Liver (tissue), 9 donors: ENCODE results near the gene AGPAT3. TPM values are rescaled to one million over a fixed set of nuclear protein-coding genes. Genes with fewer than 3 reads are reported as not detected.

Experiments used
- DNase-seq: peaks from one replicate; pipeline ENCODE4 v3.0.0-alpha.2; 2017; ENCODE audit warnings: low spot score
- H3K27ac ChIP-seq, 2 donors: one replicate each; pipeline ENCODE4 v1.7.0; 2013; ENCODE audit warnings: inconsistent platforms in 2 of 2, low read length in 2 of 2, control low read depth in 1 of 2, low read depth in 1 of 2, mild to moderate bottlenecking in 1 of 2
- H3K27me3 ChIP-seq, 4 donors: one replicate each; pipeline versions ENCODE4 v1.6.1 to v1.7.0; 2013; ENCODE audit warnings: low read length in 3 of 4, inconsistent platforms in 1 of 4, mild to moderate bottlenecking in 1 of 4, moderate library complexity in 1 of 4; ENCODE audit not compliant: control insufficient read depth in 4 of 4, insufficient read depth in 4 of 4
- H3K36me3 ChIP-seq, 4 donors: one replicate each; pipeline versions ENCODE4 v1.6.1 to v1.7.0; 2013; ENCODE audit warnings: low read length in 3 of 4, mild to moderate bottlenecking in 3 of 4, low read depth in 1 of 4, moderate library complexity in 1 of 4; ENCODE audit not compliant: control insufficient read depth in 4 of 4, insufficient read depth in 3 of 4
- H3K4me1 ChIP-seq, 4 donors: one replicate each; pipeline versions ENCODE4 v1.6.1 to v1.7.0; 2013; ENCODE audit warnings: low read length in 3 of 4, mild to moderate bottlenecking in 3 of 4, moderate library complexity in 1 of 4; ENCODE audit not compliant: control insufficient read depth in 4 of 4, insufficient read depth in 4 of 4
- H3K4me3 ChIP-seq, 3 donors: one replicate each; pipeline versions ENCODE4 v1.6.1 to v1.7.0; 2013; ENCODE audit warnings: low read length in 3 of 3, control low read depth in 1 of 3, low read depth in 1 of 3, mild to moderate bottlenecking in 1 of 3
- H3K9ac ChIP-seq, 2 donors: one replicate each; pipeline ENCODE4 v1.7.0; 2013; ENCODE audit warnings: low read length in 2 of 2, mild to moderate bottlenecking in 2 of 2, moderate library complexity in 2 of 2, control low read depth in 1 of 2, low read depth in 1 of 2
- H3K9me3 ChIP-seq, 4 donors: one replicate each; pipeline versions ENCODE4 v1.6.1 to v1.7.0; 2013; ENCODE audit warnings: low read length in 3 of 4; ENCODE audit not compliant: control insufficient read depth in 4 of 4
- ATF3 ChIP-seq: IDR thresholded peaks from 2 replicates; pipeline ENCODE4 v1.6.1; 2016; ENCODE audit warnings: antibody characterized with exemption
- CTCF ChIP-seq: fragments of 150-350 bp; IDR thresholded peaks from 2 replicates; pipeline ENCODE4 v1.5.1; 2017; ENCODE audit warnings: improper control_type of control experiment, low read depth, low read length; ENCODE audit not compliant: missing input control
- EGR1 ChIP-seq, 2 donors: IDR thresholded peaks; 2 replicates each; pipeline ENCODE4 v1.6.1; 2016 to 2018; ENCODE audit warnings: antibody characterized with exemption in 2 of 2, low read depth in 2 of 2
- FOXA1 ChIP-seq: IDR thresholded peaks from 2 replicates; pipeline ENCODE4 v1.6.1; 2016; ENCODE audit warnings: antibody characterized with exemption
- FOXA2 ChIP-seq: IDR thresholded peaks from 2 replicates; pipeline ENCODE4 v1.6.1; 2016; ENCODE audit warnings: antibody characterized with exemption
- GABPA ChIP-seq, 2 donors: IDR thresholded peaks in 1 of 2; conservative IDR thresholded peaks in 1 of 2; 2 replicates each; pipeline ENCODE4 v1.6.1; 2016; ENCODE audit warnings: antibody characterized with exemption in 2 of 2, mild to moderate bottlenecking in 1 of 2, moderate library complexity in 1 of 2
- HNF4A ChIP-seq, 2 donors: conservative IDR thresholded peaks; 2 replicates each; pipeline ENCODE4 v1.6.1; 2016; ENCODE audit warnings: antibody characterized with exemption in 2 of 2, mild to moderate bottlenecking in 2 of 2
- HNF4G ChIP-seq: IDR thresholded peaks from 2 replicates; pipeline ENCODE4 v1.6.1; 2016; ENCODE audit warnings: antibody characterized with exemption
- JUND ChIP-seq, 2 donors: IDR thresholded peaks; 2 replicates each; pipeline ENCODE4 v1.6.1; 2016; ENCODE audit warnings: antibody characterized with exemption in 2 of 2
- MAX ChIP-seq: IDR thresholded peaks from 2 replicates; pipeline ENCODE4 v1.6.1; 2016; ENCODE audit warnings: antibody characterized with exemption
- NR2F2 ChIP-seq: IDR thresholded peaks from 2 replicates; pipeline ENCODE4 v1.6.1; 2016; ENCODE audit warnings: antibody characterized with exemption
- RAD21 ChIP-seq, 2 donors: IDR thresholded peaks; 2 replicates each; pipeline ENCODE4 v1.6.1; 2016; ENCODE audit warnings: antibody characterized with exemption in 2 of 2, mild to moderate bottlenecking in 2 of 2
- REST ChIP-seq: IDR thresholded peaks from 2 replicates; pipeline ENCODE4 v1.6.1; 2016; ENCODE audit warnings: antibody characterized with exemption, mild to moderate bottlenecking
- RXRA ChIP-seq, 2 donors: IDR thresholded peaks; 2 replicates each; pipeline ENCODE4 v1.6.1; 2017 to 2018; ENCODE audit warnings: antibody characterized with exemption in 2 of 2, mild to moderate bottlenecking in 1 of 2
- SP1 ChIP-seq: IDR thresholded peaks from 2 replicates; pipeline ENCODE4 v1.6.1; 2018; ENCODE audit warnings: antibody characterized with exemption, mild to moderate bottlenecking
- TAF1 ChIP-seq: conservative IDR thresholded peaks from 2 replicates; pipeline ENCODE4 v1.6.1; 2016; ENCODE audit warnings: antibody characterized with exemption, mild to moderate bottlenecking
- YY1 ChIP-seq: IDR thresholded peaks from 2 replicates; pipeline ENCODE4 v1.6.1; 2016; ENCODE audit warnings: antibody characterized with exemption, mild to moderate bottlenecking
- ZBTB33 ChIP-seq: IDR thresholded peaks from 2 replicates; pipeline ENCODE4 v1.6.1; 2016; ENCODE audit warnings: antibody characterized with exemption
- WGBS: extraction: QIAGEN DNeasy Blood & Tissue Kit; methylation state at CpG from one replicate; pipeline ENCODE4 v1.1.7; 2013; 5-methylcytosine and 5-hydroxymethylcytosine counted together
- polyA plus RNA-seq, 2 donors: library from polyadenylated mRNA; stranded (reverse) in 1 of 2; unstranded in 1 of 2; fragments of 200-250 nt in 1 of 2; fragments of >200 nt in 1 of 2; fragmentation: Nextera tagmentation in 1 of 2; extraction: Ambion mirVana in 1 of 2; gene quantifications; one replicate each; pipeline versions ENCODE4 v1.2.1 to v1.2.3, GENCODE V29; 2013 to 2015
- total RNA-seq, 2 donors: library from RNA; depleted of rRNA; stranded (reverse); fragments of >200 nt; gene quantifications; one replicate each; pipeline ENCODE4 v1.2.3, GENCODE V29; 2014
- donor health status: healthy.
- donor health status: healthy.
- donor health status: healthy.
- donor health status: healthy.
- donor health status: healthy.

AGPAT3 gene
- total and polyA plus RNA-seq, 4 donors = 32.3 to 148 (median 59.8) TPM

GRCh38 chr21:43916076-43916475 lies 51.1 kb downstream of the AGPAT3 start:
- Histone ChIP-seq H3K27me3 (no peaks in the 10 kb centered on the region), H3K27ac (no peak overlapping the region), H3K36me3 (no peaks in the 10 kb centered on the region), H3K9me3 (no peaks in the 10 kb centered on the region), H3K9ac (no peak overlapping the region), H3K4me3 (no peak overlapping the region), H3K4me1 (peaks cover 14 to 53% (median 41%) of the 10 kb centered on the region in 4 donors)
- 88% methylated on average over 9 of the region's 9 CpGs for WGBS
- no peak for DNase-seq
- no peak for TF ChIP-seq JUND (IDR thresholded peaks at IDR 0.05)
- no peak for TF ChIP-seq SP1
- no peak for TF ChIP-seq RXRA (IDR thresholded peaks at IDR 0.05)
- no peak for TF ChIP-seq HNF4G
- no peak for TF ChIP-seq ZBTB33
- TF ChIP-seq RAD21 (IDR thresholded peaks at IDR 0.05) = no peak
- no peak for TF ChIP-seq EGR1 (IDR thresholded peaks at IDR 0.05; ENCODE audit: low read depth in 2 of 2)
- TF ChIP-seq MAX = no peak
- no peak for TF ChIP-seq CTCF
- TF ChIP-seq FOXA2 = no peak
- no peak for TF ChIP-seq NR2F2
- no peak for TF ChIP-seq FOXA1
- TF ChIP-seq ATF3 = no peak
- TF ChIP-seq HNF4A (conservative IDR thresholded peaks at IDR 0.05) = no peak
- no peak for TF ChIP-seq GABPA (IDR thresholded peaks at IDR 0.05 in 1 of 2, conservative IDR thresholded peaks at IDR 0.05 in 1 of 2)
- no peak for TF ChIP-seq REST
- TF ChIP-seq YY1 = no peak
- TF ChIP-seq TAF1 = no peak
